B cell (primary cell): ENCODE data around the gene EIF2B4. TPM values are rescaled to one million over a fixed set of nuclear protein-coding genes. Genes with fewer than 3 reads are reported as not detected.

Experiments used
- ATAC-seq: fragments of 200-7000 bp; cut with Tn5 transposase; one replicate; pipeline ENCODE4 v1.10.0; 2021; ENCODE audit warnings: low read depth, mild to moderate bottlenecking, moderate number of reproducible peaks, moderate library complexity
- CTCF ChIA-PET: fragments of 350-600 bp; sonication (Branson Sonifier 250); formaldehyde crosslinking; loops from one replicate; lab custom pipeline; 2021; ENCODE audit warnings: antibody characterized with exemption, inconsistent platforms; lab: Charles Lee
- POLR2A ChIA-PET: fragments of 350-600 bp; sonication (Branson Sonifier 250); formaldehyde crosslinking; loops from one replicate; lab custom pipeline; 2021; ENCODE audit warnings: antibody characterized with exemption; lab: Charles Lee
- DNase-seq: peaks from one replicate; pipeline ENCODE4 v3.0.0; 2013
- H2AFZ ChIP-seq: 2 replicates; pipeline ENCODE4 v1.6.1; 2012; ENCODE audit warnings: mild to moderate bottlenecking, low read depth, low read length; ENCODE audit not compliant: insufficient read depth, poor library complexity, severe bottlenecking
- H3K27ac ChIP-seq, 2 donors: 1 replicate in 1 of 2; 2 replicates in 1 of 2; pipeline ENCODE4 v1.5.1; 2012 to 2013; ENCODE audit warnings: low read length in 2 of 2, mild to moderate bottlenecking in 2 of 2, moderate library complexity in 1 of 2
- H3K27me3 ChIP-seq, 4 experiments: fragments of 200-600 bp in 1 of 4; sonication (generic) in 1 of 4; replicated peaks in 1 of 4; 1 replicate in 2 of 4; 2 replicates in 2 of 4; pipeline versions ENCODE4 v1.6.1 to v1.7.0; 2013 to 2016; ENCODE audit warnings: low read length in 3 of 4, mild to moderate bottlenecking in 2 of 4, mixed read lengths in 1 of 4, moderate library complexity in 1 of 4; ENCODE audit not compliant: insufficient read depth in 4 of 4, control insufficient read depth in 3 of 4; ENCODE audit errors: control extremely low read depth in 1 of 4
- H3K36me3 ChIP-seq, 2 experiments: replicated peaks in 1 of 2; 1 replicate in 1 of 2; 2 replicates in 1 of 2; pipeline versions ENCODE4 v1.6.1 to v1.7.1; 2013; ENCODE audit warnings: low read length in 1 of 2; ENCODE audit not compliant: insufficient read depth in 2 of 2, control insufficient read depth in 1 of 2; ENCODE audit errors: control extremely low read depth in 1 of 2, extremely low read depth in 1 of 2
- H3K4me1 ChIP-seq, 2 donors: fragments of 200-600 bp in 1 of 2; sonication (generic) in 1 of 2; 1 replicate in 1 of 2; 2 replicates in 1 of 2; pipeline versions ENCODE4 v1.5.1 to v1.6.1; 2013 to 2017; ENCODE audit warnings: low read length in 2 of 2; ENCODE audit not compliant: control insufficient read depth in 2 of 2, insufficient read depth in 2 of 2
- H3K4me2 ChIP-seq: replicated peaks from 2 replicates; pipeline ENCODE3; 2012; ENCODE audit warnings: mild to moderate bottlenecking, low read depth, low read length; ENCODE audit not compliant: poor library complexity, severe bottlenecking
- H3K4me3 ChIP-seq, 5 experiments: fragments of 200-600 bp in 1 of 5; sonication (generic) in 1 of 5; 1 replicate in 3 of 5; 2 replicates in 2 of 5; pipeline versions ENCODE4 v1.5.1 to v1.7.0; 2011 to 2016; ENCODE audit warnings: low read length in 4 of 5, mild to moderate bottlenecking in 4 of 5, low read depth in 2 of 5, control low read depth in 1 of 5, moderate library complexity in 1 of 5; ENCODE audit not compliant: insufficient read depth in 1 of 5; ENCODE audit errors: control extremely low read depth in 1 of 5, extremely low read depth in 1 of 5
- H3K79me2 ChIP-seq: fragments of 200-600 bp; sonication (generic); one replicate; pipeline ENCODE4 v1.6.0; 2016; ENCODE audit warnings: low read length; ENCODE audit not compliant: control insufficient read depth, insufficient read depth
- H3K9ac ChIP-seq: fragments of 200-600 bp; sonication (generic); 2 replicates; pipeline ENCODE4 v1.6.1; 2017; ENCODE audit warnings: mild to moderate bottlenecking, low read length, moderate library complexity
- H3K9me3 ChIP-seq, 3 donors: one replicate each; pipeline versions ENCODE4 v1.6.1 to v1.7.1; 2013; ENCODE audit warnings: low read length in 2 of 3; ENCODE audit not compliant: control insufficient read depth in 2 of 3, insufficient read depth in 1 of 3; ENCODE audit errors: control extremely low read depth in 1 of 3
- H4K20me1 ChIP-seq: 2 replicates; pipeline ENCODE4 v1.6.0; 2012; ENCODE audit warnings: mild to moderate bottlenecking, low read length; ENCODE audit not compliant: insufficient read depth, control insufficient read depth, poor library complexity, severe bottlenecking
- H3K27ac Mint-ChIP-seq: one replicate; pipeline ENCODE4 v1.8.0; 2021; ENCODE audit warnings: mixed read lengths
- H3K27me3 Mint-ChIP-seq: one replicate; pipeline ENCODE4 v1.8.0; 2021; ENCODE audit warnings: mixed read lengths
- H3K4me1 Mint-ChIP-seq: one replicate; pipeline ENCODE4 v1.8.0; 2021; ENCODE audit warnings: mixed read lengths
- H3K4me3 Mint-ChIP-seq: one replicate; pipeline ENCODE4 v1.8.0; 2021; ENCODE audit warnings: mixed read lengths
- H3K9me3 Mint-ChIP-seq: one replicate; pipeline ENCODE4 v1.8.0; 2022; ENCODE audit warnings: mixed read lengths; ENCODE audit not compliant: insufficient read depth
- EZH2 ChIP-seq: IDR thresholded peaks from 2 replicates; pipeline ENCODE4 v1.6.1; 2012; ENCODE audit warnings: borderline replicate concordance, low read depth, mild to moderate bottlenecking, moderate library complexity, low read length; ENCODE audit not compliant: insufficient read depth, poor library complexity, severe bottlenecking
- WGBS: methylation state at CpG from one replicate; pipeline ENCODE4 v1.1.5; 2013; ENCODE audit warnings: missing lambda C conversion rate; ENCODE audit not compliant: insufficient coverage; 5-methylcytosine and 5-hydroxymethylcytosine counted together
- intact Hi-C: fragments of 100-400 bp; cut with micrococcal nuclease; formaldehyde crosslinking; loops from one replicate; pipeline ENCODE4 v1.10.0; 2022
- polyA plus RNA-seq: library from polyadenylated mRNA; depleted of rRNA; stranded (reverse); fragments of >200 nt; gene quantifications from 2 replicates; pipeline ENCODE4 v1.2.3, GENCODE V29; 2012
- total RNA-seq, 2 donors: library from RNA; stranded (reverse); fragments of 120-200 nt in 1 of 2; gene quantifications; 1 replicate in 1 of 2; 2 replicates in 1 of 2; pipeline versions ENCODE4 v1.2.3 to v1.2.4, GENCODE V29; 2013 to 2022
- TF ChIP-seq, protein P1 (sequence below): fragments of 200-600 bp; IDR thresholded peaks from one replicate; pipeline ENCODE4 v1.8.0; 2022; ENCODE audit warnings: antibody characterized with exemption, mild to moderate bottlenecking

The EIF2B4 gene
- total and polyA plus RNA-seq, 2 donors (not counting 1 experiment from before 2014, with no cell fraction given), result 33.8 to 56.7 TPM

DNA sequence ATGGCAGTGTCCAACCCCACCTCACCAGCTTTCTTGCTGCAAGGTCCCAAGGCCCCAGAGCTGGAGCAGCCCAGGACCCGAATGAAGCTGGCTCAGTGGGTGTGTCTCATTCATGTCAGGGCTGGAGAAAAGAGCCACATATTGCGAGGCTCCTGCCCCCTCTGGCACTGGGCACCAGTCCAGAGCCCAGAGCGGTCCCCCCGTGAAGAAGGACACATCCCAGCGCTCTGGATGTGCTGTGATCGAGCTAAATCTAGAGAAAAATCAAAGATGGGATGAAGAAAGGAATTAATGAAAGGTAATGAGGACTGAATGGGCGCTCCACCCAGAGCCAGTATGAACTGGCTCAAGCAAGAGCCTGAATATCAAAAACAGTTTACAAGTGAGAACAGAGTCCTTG, 34.0 kb downstream of the EIF2B4 start:
- no peak overlapping the region for H3K27ac ChIP-seq
- H3K4me1 ChIP-seq, result no peaks in the 10 kb centered on the region
- Mint-ChIP-seq H3K27ac (no peak overlapping the region), H3K9me3 (no peaks in the 10 kb centered on the region), H3K4me3 (no peak overlapping the region), H3K27me3 (no peaks in the 10 kb centered on the region), H3K4me1 (no peaks in the 10 kb centered on the region)
- H3K9ac ChIP-seq, result no peak overlapping the region
- no peaks in the 10 kb centered on the region for H3K79me2 ChIP-seq
- H3K27me3 ChIP-seq, result no peaks in the 10 kb centered on the region
- intact Hi-C loops, result no loop called here
- ChIA-PET CTCF (interaction anchor here (0.9 kb wide), 1 partner anchor 33 kb away, joined by 3 read pairs; no protein-coding TSS in a partner anchor), POLR2A (no interaction called here)
- no peak overlapping the region for H3K4me2 ChIP-seq
- H2AFZ ChIP-seq, result no peak overlapping the region
- TF ChIP-seq, protein P1, sequence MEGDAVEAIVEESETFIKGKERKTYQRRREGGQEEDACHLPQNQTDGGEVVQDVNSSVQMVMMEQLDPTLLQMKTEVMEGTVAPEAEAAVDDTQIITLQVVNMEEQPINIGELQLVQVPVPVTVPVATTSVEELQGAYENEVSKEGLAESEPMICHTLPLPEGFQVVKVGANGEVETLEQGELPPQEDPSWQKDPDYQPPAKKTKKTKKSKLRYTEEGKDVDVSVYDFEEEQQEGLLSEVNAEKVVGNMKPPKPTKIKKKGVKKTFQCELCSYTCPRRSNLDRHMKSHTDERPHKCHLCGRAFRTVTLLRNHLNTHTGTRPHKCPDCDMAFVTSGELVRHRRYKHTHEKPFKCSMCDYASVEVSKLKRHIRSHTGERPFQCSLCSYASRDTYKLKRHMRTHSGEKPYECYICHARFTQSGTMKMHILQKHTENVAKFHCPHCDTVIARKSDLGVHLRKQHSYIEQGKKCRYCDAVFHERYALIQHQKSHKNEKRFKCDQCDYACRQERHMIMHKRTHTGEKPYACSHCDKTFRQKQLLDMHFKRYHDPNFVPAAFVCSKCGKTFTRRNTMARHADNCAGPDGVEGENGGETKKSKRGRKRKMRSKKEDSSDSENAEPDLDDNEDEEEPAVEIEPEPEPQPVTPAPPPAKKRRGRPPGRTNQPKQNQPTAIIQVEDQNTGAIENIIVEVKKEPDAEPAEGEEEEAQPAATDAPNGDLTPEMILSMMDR, result no peak
- no peak for TF ChIP-seq EZH2
- WGBS, result 95% methylated on average over 4 of the region's 7 CpGs
- H4K20me1 ChIP-seq, result no peaks in the 10 kb centered on the region
- no peak overlapping the region for H3K4me3 ChIP-seq
- no peaks in the 10 kb centered on the region for H3K9me3 ChIP-seq
- H3K36me3 ChIP-seq, result peaks cover 17 to 57% of the 10 kb centered on the region in 2 experiments
- ATAC-seq (no peak), DNase-seq (no peak)

DNA sequence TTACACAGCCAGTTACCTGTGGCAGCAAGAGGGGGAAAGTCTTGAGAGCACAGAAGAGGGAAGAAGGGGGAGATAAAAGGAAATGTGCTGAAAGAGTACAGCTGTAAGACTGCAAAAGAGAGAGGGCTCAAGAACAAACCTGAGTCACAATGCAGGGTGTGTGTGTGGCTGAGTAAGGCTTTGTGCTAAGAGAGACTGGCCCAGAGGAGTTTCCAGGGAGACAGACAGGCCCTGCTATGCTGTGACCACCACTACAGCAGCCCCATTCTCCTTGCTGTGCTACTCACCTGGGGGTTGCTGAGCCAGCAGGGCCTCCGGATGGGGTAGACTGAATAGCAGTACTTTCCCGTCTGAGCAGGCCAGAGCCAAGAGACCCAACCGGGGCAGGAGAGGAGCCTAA, 34.8 kb downstream of the EIF2B4 start:
- Mint-ChIP-seq H3K9me3 (no peaks in the 10 kb centered on the region), H3K27ac (no peak overlapping the region), H3K4me1 (no peaks in the 10 kb centered on the region), H3K4me3 (no peak overlapping the region), H3K27me3 (no peaks in the 10 kb centered on the region)
- WGBS, result no CpG with 5 or more reads among the region's 3 CpGs
- Histone ChIP-seq H3K4me3 (no peak overlapping the region), H2AFZ (no peak overlapping the region), H3K79me2 (no peaks in the 10 kb centered on the region), H3K27ac (no peak overlapping the region), H3K4me2 (no peak overlapping the region), H3K27me3 (no peaks in the 10 kb centered on the region), H3K9ac (no peak overlapping the region), H3K4me1 (no peaks in the 10 kb centered on the region), H3K9me3 (no peaks in the 10 kb centered on the region), H4K20me1 (no peaks in the 10 kb centered on the region), H3K36me3 (peaks cover 20 to 52% of the 10 kb centered on the region in 2 experiments)
- intact Hi-C loops, result no loop called here
- ChIA-PET POLR2A (no interaction called here), CTCF (no interaction called here)
- DNase-seq, result no peak
- no peak for TF ChIP-seq EZH2
- TF ChIP-seq, protein P1, result no peak
- no peak for ATAC-seq
